Raji (cell line): ENCODE measurements around the gene P3H1.

ENCODE experiments used
- POLR2A ChIP-seq: IDR thresholded peaks from 2 replicates; pipeline ENCODE4 v1.6.1; 2011; ENCODE audit warnings: low read depth, low read length, control low read depth; ENCODE audit not compliant: insufficient read depth

The P3H1 gene

DNA sequence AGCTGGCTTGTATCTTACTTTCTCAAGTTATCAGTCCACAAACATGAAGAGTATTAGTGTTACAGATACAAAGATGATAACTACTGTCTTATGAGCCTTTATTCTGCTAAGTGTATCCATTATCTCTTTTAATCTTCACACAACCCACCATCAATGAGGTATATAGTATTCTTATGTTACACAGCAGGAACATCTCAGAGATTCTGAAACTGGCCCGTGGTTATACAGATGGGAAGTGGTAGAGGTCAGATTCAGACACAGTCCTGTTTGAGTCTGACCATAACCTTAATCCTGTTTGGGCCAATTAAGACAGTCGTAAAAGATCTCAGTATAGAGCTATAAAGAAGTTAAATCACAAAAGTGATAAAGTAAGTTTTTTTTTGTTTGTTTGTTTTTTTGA lies 12.9 kb upstream of the P3H1 start:
- no peak for TF ChIP-seq POLR2A

DNA sequence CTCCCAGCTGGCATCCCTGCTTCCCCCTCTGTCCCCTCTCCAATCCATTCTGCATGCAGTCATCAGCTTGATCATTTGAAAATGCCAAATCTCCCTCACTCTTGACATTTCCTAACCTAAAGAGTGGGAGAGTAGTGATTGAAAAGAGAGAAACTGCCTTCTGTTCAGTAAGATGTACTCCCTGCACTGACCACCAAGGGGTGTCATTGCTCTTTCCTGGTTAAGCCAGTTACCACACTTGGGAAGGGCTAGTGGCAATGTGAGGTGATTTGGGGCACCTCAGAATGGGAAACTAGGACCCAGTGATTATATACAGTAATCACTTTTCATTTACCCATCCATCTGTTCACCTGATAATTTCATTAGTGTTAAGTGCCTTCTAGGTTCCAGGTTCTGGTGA lies 11.0 kb upstream of the P3H1 start:
- no peak for TF ChIP-seq POLR2A

DNA sequence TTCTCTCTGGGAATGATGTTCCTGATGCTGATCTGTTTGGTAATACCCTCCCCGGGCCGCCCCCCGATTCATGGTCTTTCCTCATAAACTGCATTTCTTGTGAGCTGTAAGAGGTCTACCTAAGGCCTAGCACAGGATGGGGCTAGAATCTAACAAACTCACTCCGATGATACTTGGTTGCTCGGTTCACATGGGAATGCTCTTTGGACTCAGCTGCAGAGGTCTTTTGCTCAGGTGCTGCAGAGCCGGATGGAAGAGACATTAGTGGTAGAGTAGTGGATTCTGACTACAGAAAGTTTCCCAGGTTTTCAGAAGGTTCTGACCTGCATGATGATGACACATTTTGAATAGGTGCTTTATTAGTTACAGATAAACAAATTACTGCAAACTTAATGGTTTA lies 9.7 kb upstream of the P3H1 start:
- TF ChIP-seq POLR2A: no peak

DNA sequence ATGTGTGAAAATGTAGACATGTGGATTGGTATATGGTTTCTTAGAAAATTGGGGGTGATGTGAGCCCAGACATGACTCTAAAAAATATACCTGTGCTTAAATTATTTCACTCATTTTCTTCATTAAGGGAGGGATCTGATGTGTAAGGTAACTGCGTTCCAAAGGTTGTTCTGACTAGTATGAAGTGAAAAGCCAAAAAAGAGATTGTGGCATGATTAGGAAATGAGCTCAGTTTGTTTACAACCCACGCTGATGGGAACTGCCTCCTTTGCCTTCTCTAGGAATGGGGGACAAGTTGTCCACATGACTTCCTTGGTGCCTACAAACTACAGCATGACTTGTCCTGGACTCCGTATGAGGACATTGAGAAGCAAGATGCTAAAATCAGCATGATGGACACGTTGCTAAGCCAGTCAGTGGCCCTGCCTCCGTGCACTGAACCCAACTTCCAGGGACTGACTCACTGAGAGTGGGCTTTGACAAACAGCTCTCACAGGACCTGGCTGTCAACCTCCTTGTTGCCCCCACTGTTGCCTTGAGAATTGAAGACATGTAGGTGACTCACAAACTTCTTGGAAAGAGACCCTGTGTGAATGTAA lies 8.2 kb upstream of the P3H1 start:
- TF ChIP-seq POLR2A: no peak

DNA sequence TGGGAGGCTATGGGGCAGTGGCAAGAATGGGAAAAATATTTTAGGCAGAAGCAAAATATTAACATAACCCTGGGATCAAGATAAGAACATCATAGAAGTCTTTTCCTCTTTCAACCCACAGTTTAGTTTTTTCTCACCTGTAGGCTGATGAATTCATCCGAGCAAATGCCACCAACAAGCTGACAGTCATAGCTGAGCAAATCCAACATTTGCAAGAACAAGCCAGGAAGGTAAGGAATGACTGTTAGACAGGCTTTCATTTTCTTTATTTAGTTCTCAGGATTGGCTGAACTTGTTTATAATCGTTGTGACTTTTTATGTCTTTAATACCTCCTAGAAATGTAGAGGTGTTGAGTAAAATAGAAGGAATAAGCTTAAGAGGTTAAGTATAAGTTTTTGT lies 6.6 kb upstream of the P3H1 start:
- no peak for TF ChIP-seq POLR2A

DNA sequence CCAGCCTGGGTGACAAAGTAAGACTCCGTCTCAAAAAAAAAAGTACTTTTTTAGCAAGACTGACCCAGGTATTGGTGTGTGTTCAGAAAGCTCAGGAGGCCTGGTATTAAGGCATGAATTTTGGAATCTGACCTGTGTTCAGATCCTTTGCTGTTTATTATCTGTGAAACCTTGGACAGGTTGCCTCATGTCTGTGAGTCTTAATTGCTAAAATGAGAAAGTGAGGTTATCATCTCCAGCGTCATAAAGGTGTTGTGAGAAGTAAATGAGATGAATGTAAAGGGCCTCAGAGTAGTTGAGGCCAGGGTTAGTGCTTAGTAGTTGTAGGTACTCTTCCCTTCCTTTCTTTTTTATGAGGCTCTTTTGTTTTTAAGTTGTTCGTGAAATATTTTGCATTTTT lies 3.0 kb upstream of the P3H1 start:
- no peak for TF ChIP-seq POLR2A

DNA sequence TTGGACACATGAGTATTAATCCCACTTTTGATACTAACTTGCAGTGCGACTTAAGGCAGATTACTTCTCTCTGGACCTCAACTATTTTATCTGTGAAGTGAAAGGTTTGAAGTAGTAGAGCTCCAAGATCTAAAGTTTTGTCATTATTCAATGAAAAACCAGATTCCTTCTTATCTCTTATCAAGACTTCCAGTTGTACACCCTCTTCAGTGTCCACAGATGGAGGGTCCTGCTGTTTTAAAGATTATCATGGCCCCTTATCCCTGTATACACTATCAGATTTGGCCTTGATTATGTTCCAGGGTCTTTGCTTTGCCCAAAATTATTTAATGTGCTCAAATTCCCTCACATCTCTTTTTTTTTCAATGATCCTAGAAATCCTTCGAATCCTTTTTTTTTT lies 1.3 kb upstream of the P3H1 start:
- no peak for TF ChIP-seq POLR2A

DNA sequence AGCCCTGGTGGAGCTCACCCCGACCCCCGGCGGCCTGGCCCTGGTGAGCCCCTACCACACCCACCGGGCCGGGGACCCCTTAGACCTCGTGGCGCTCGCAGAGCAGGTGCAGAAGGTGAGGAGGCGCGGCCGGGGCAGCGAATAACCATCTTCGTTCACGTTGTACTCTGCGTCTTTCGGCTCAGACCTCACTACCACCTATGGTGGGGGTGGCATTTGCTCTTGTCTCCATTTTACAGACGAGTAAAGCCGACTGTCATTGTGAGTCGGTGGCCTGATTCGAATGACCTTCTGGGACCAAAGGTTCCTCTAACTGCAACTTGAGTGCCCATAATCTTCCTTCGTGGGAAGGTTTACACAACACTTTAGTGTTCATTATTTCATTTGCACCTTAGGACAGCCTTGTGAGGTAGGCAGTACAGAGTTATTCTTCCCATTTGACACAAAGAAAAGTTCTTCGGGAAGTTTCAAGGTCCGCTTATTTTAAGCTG lies 727 bp upstream of the P3H1 start:
- no peak for TF ChIP-seq POLR2A

DNA sequence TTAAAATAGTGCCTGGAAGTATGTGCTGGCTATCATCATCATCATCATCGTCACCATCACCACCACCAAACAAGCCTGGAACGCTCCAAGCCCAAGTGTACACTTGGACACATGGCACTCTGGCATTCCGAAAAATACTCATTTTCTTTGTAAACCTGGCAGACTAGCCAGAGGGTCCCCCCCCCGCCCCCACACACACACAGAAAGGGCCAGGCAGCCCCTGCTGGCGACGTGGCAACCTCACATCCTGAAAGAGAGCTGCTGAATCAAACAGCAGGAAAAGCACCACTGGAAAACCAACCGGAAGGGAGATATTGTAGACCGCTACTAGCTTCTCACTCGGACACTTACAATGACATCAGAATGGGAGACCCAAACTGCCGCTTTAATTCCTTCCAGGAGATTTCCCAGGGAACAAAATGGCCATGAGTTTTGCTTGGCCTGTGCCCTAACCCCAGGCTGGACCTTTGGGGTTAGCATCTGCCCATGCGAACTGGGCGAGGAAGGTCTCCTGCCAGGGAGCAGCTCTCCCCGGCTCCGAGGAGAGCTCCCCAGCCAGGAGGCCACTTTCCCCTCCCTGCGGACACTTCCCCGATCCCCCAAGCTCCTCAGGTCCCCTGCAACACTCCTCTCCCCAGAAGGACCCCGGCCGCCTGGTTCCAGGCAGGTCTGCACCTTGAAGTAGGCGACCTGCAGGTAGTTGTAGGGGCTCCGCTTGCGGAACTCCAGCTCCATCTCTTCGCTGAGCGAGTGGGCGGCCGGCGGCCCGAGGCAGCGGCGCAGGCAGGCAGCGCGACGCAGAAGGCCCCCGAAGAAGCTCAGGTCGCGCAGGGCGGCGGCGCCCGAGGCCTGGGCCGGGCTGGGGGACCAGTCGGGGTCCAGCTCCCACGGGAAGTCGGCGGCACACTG lies 742 bp downstream of the P3H1 start:
- no peak for TF ChIP-seq POLR2A

DNA sequence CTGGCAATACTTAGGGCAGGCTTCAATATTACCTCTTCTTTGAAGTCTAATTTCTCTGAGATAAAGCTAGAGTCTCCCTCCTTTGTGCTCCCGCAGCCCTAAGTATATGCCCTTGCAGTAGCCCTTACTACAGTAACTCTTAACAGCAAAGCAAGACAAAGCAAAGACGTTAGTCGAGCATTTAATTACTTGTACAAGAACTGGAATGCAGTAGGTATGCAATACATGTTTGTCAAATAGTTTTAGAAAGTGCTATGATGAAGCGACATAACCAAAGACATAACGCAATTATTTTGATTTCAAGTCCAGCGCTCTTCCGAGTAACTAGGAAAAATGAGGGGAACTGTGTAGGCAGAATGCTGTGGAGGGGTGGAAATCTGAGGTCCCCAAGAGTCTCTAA lies 1.6 kb downstream of the P3H1 start:
- TF ChIP-seq POLR2A: no peak

DNA sequence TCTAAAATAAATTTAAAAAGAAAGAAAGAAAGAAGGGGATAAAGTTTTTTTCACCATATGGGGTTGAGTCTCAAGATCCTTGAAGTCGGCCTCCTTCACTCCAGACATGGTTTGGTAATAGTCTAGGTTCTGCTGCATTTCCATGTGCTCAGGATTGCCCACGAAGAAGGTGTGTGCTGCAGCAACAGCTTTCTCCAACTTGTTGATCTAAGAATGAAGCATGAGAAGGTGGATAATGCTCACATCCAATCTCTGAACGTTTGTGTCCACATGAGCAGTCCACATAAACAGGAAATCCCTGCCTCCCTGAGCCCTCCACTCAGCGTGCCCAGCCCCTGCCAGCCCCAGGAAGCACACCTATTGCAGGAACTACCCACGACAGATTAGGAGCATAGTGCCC lies 4.6 kb downstream of the P3H1 start:
- no peak for TF ChIP-seq POLR2A

DNA sequence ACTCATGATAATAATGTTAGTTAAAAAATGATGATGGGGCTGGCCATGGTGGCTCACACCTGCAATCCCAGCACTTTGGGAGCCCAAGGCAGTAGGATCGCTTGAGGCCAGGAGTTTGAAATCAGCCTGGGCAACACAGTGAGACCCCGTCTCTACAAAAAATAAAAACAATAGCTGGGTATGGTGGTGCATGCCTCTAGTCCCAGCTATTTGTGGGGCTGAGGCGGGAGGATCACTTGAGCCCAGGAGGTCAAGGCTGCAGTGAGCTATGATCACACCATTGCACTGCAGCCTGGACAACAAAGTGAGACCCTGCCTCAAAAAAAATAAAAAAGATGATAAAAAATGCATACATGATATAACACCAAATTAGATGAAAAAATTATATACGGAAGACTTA lies 5.3 kb downstream of the P3H1 start:
- TF ChIP-seq POLR2A: no peak

DNA sequence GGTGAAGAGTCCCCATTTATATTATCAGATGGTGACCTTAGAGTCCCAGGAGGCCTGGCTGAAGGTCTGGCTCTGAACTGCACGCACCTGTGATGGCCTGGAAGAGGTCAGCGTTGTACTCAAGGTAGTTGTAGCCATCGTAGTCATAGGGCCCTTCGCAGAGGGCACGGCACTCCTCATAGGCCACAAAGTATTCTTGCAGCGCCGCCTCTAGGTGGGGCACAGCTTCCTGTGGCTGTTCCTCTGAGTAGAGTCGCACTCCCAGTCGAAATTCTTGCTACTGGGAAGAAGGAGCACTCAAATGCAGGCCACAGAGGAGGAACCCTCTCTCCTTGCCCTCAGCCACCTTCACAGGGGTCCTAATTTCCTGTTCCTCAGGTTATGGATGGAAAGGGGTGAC lies 7.7 kb downstream of the P3H1 start:
- TF ChIP-seq POLR2A: no peak

DNA sequence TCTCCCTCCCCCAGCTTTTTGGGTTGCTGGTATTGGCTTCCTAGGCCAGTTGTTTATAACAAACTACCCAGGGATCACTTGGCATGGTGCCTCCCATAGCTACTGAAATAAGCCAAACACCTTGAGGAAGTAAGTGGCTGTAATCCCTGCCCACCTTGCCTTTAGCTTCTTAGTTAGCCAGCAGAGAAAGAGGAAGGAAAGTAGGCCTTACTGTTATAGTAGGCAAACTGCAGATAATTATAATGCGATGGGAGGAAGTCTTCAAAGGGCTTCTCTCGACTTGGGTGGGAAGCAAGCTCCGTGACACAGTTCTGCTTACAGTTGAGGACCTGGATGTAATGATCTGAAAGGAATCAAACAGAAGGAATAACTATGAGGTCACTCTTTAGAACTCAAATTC lies 8.2 kb downstream of the P3H1 start:
- no peak for TF ChIP-seq POLR2A

DNA sequence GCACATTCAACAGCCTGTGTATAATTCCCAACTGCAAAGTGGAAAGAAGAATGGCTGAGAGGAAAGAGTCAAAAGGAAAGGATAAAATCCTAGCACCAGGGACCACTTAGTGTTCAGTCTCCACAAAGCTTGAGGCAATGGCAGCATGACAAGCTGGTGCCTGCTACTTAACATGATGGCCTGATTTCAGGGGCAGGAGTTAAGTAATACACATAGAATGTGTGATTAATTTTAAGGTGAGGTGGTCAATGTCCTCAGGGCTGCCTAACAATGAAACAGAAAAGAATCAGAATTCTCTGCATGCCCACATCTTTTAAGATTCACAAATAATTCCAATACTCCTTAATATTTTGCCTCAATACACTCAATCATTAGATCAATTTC lies 8.9 kb downstream of the P3H1 start:
- no peak for TF ChIP-seq POLR2A

DNA sequence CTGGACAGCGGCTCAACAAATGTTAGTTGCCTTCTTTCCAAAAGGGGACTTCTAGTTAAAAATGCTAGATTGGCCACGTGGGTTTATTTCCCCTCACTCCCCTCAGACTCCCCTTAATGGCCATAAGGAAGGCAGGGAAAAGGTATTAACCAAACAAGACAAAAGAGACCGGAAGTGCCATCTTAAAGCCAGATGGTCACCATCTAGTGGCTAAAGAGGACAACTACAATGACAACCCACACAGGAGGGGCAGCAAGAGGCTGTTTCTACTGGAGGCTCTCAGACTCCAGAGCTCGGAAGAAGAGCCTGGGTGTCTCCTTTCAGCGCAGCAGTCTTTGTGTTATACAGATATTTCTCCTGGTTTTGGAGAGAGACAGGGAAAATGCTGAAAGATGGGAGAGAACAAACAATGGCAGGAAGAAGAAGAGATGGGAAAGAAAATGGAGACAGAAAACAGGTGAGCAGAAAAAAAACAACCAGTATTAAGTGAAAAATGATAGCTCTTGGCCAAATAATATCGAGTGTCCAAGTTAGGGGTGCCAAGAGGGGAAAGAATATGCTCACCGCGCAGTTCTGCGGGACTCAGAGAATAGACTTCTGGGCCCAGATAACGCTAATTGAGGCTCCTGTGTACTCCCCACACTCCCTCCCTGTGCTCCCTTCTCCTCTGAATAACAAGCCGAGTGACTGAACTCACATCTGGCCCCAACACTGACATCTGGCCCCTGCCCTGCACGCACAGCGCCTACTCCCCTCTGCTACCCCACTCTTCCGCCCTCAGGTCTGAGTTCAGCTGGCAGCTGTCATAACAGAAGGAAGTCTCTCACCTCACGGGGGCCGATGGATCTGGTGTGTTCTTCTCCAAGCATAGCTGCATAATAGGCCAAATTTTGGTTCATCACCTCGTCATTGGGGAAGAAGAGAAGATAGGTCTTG lies 9.6 kb downstream of the P3H1 start:
- no peak for TF ChIP-seq POLR2A

DNA sequence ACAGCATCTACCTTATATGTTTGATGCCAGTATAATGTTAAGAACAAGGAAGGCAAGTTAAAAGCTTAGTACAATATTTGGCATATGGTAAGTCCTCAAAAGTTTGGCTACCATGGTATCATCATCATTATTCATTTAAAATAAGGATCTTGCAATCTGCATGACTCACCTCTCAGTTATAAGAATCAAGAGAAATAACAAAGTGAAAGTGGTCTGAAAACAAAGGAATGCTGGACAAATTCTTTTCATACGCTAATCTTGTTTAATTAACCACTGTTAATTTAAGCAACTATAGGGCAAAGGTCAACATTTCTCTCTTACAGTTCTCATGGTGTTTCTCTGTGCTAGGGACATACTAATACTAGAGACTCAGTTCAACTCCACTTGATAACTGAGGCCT lies 13.8 kb downstream of the P3H1 start:
- no peak for TF ChIP-seq POLR2A
